H1 (cell line): ENCODE data around the gene CTPS1. TPM values are rescaled to one million over a fixed set of nuclear protein-coding genes. Genes with fewer than 3 reads are reported as not detected.

Experiments used
- CTCF ChIA-PET: fragments of 300-600 bp; sonication (Branson Sonifier 250); formaldehyde crosslinking; loops from one replicate; lab custom pipeline; 2021; ENCODE audit not compliant: partially characterized antibody; lab: Charles Lee
- POLR2A ChIA-PET: fragments of 300-600 bp; sonication (Branson Sonifier 250); formaldehyde crosslinking; loops from one replicate; lab custom pipeline; 2021; ENCODE audit warnings: inconsistent platforms; ENCODE audit not compliant: partially characterized antibody; lab: Charles Lee
- DNase-seq, 2 experiments: peaks; one replicate each; pipeline versions ENCODE4 v3.0.0 to v3.0.0-alpha.2; 2010 to 2022; ENCODE audit warnings: low spot score in 2 of 2, low read depth in 1 of 2, mixed read lengths in 1 of 2
- FAIRE-seq: peaks from 2 replicates; lab custom pipeline; 2011; peaks lifted over from hg19 to GRCh38; lab: Jason Lieb, UNC
- H2AFZ ChIP-seq: 2 replicates; pipeline ENCODE4 v1.8.1; 2012; ENCODE audit warnings: low read length, inconsistent platforms
- H2AK5ac ChIP-seq: 2 replicates; pipeline ENCODE4 v1.6.1; 2013; ENCODE audit warnings: low read depth, low read length
- H2BK120ac ChIP-seq: replicated peaks from 2 replicates; pipeline ENCODE3; 2013; ENCODE audit warnings: low read depth, low read length, inconsistent platforms
- H2BK12ac ChIP-seq: 2 replicates; pipeline ENCODE4 v1.6.1; 2013; ENCODE audit warnings: low read depth, low read length
- H2BK15ac ChIP-seq: 2 replicates; pipeline ENCODE4 v1.6.1; 2013; ENCODE audit warnings: low read length
- H2BK20ac ChIP-seq: 2 replicates; pipeline ENCODE4 v1.6.1; 2013; ENCODE audit warnings: low read length
- H2BK5ac ChIP-seq: 2 replicates; pipeline ENCODE4 v1.6.1; 2013; ENCODE audit warnings: low read depth, low read length
- H3K14ac ChIP-seq: 2 replicates; pipeline ENCODE4 v1.6.1; 2013; ENCODE audit warnings: inconsistent platforms; ENCODE audit not compliant: insufficient read length
- H3K18ac ChIP-seq: 2 replicates; pipeline ENCODE4 v1.6.1; 2013; ENCODE audit warnings: low read length; ENCODE audit errors: extremely low read depth
- H3K23ac ChIP-seq: 2 replicates; pipeline ENCODE4 v1.6.1; 2013; ENCODE audit warnings: inconsistent platforms; ENCODE audit not compliant: insufficient read length
- H3K23me2 ChIP-seq: 2 replicates; pipeline ENCODE4 v1.6.1; 2013; ENCODE audit warnings: low read depth, low read length
- H3K27ac ChIP-seq: 2 replicates; pipeline ENCODE4 v1.6.1; 2011; ENCODE audit warnings: low read depth, low read length, inconsistent platforms
- H3K27me3 ChIP-seq, 4 experiments: replicated peaks in 1 of 4; 1 replicate in 1 of 4; 2 replicates in 3 of 4; pipeline versions ENCODE4 v1.6.1 to v1.8.1; 2011 to 2013; ENCODE audit warnings: low read length in 3 of 4, mild to moderate bottlenecking in 3 of 4, inconsistent platforms in 2 of 4, mixed read lengths in 2 of 4, moderate library complexity in 1 of 4; ENCODE audit not compliant: control insufficient read depth in 3 of 4, insufficient read depth in 3 of 4; ENCODE audit errors: extremely low read depth in 1 of 4
- H3K36me3 ChIP-seq, 4 experiments: 2 replicates each; pipeline versions ENCODE4 v1.6.1 to v1.8.1; 2011 to 2013; ENCODE audit warnings: mild to moderate bottlenecking in 4 of 4, low read length in 3 of 4, moderate library complexity in 2 of 4, control low read depth in 1 of 4, inconsistent platforms in 1 of 4; ENCODE audit not compliant: insufficient read depth in 4 of 4, control insufficient read depth in 2 of 4
- H3K4ac ChIP-seq: replicated peaks from 2 replicates; pipeline ENCODE3; 2013; ENCODE audit warnings: low read length, low read depth, mixed read lengths, inconsistent platforms; ENCODE audit not compliant: insufficient read length
- H3K4me1 ChIP-seq, 4 experiments: replicated peaks in 1 of 4; 1 replicate in 1 of 4; 2 replicates in 3 of 4; pipeline versions ENCODE4 v1.6.1 to v1.8.1; 2011 to 2013; ENCODE audit warnings: low read length in 3 of 4, inconsistent platforms in 2 of 4, mixed read lengths in 1 of 4; ENCODE audit not compliant: insufficient read depth in 4 of 4, control insufficient read depth in 3 of 4
- H3K4me2 ChIP-seq, 2 experiments: 2 replicates each; pipeline versions ENCODE4 v1.6.1 to v1.8.1; 2011 to 2013; ENCODE audit warnings: low read depth in 2 of 2, low read length in 2 of 2, control low read depth in 1 of 2, inconsistent platforms in 1 of 2, mild to moderate bottlenecking in 1 of 2; ENCODE audit not compliant: insufficient read depth in 1 of 2
- H3K4me3 ChIP-seq, 4 experiments: fragments of 200-600, 300-600 bp in 1 of 4; sonication (generic), shearing (Covaris generic), sonication (Bioruptor Twin) in 1 of 4; 2 replicates each; pipeline versions ENCODE4 v1.5.1 to v1.8.1; 2011 to 2016; ENCODE audit warnings: low read length in 4 of 4, low read depth in 3 of 4, control low read depth in 2 of 4, inconsistent platforms in 2 of 4, mild to moderate bottlenecking in 2 of 4, mixed read lengths in 1 of 4, moderate library complexity in 1 of 4; ENCODE audit not compliant: insufficient read depth in 2 of 4; ENCODE audit errors: extremely low read depth in 1 of 4
- H3K56ac ChIP-seq: replicated peaks from 2 replicates; pipeline ENCODE3; 2013; ENCODE audit warnings: low read depth, mild to moderate bottlenecking, mixed read lengths, low read length, inconsistent platforms; ENCODE audit not compliant: insufficient read length
- H3K79me1 ChIP-seq: 2 replicates; pipeline ENCODE4 v1.6.1; 2013; ENCODE audit warnings: low read depth, low read length, control low read depth
- H3K79me2 ChIP-seq, 2 experiments: 2 replicates each; pipeline versions ENCODE4 v1.6.1 to v1.8.1; 2012 to 2013; ENCODE audit warnings: low read length in 2 of 2, mild to moderate bottlenecking in 2 of 2, inconsistent platforms in 1 of 2; ENCODE audit not compliant: insufficient read depth in 2 of 2, control insufficient read depth in 1 of 2
- H3K9ac ChIP-seq, 4 experiments: replicated peaks in 1 of 4; 1 replicate in 1 of 4; 2 replicates in 3 of 4; pipeline versions ENCODE4 v1.6.1 to v1.8.1; 2011 to 2013; ENCODE audit warnings: low read depth in 3 of 4, low read length in 3 of 4, control low read depth in 2 of 4, mild to moderate bottlenecking in 2 of 4, moderate library complexity in 2 of 4, inconsistent platforms in 1 of 4; ENCODE audit errors: extremely low read depth in 1 of 4
- H3K9me3 ChIP-seq, 2 experiments: 2 replicates each; pipeline versions ENCODE4 v1.6.1 to v1.8.1; 2012 to 2013; ENCODE audit warnings: mild to moderate bottlenecking in 2 of 2, moderate library complexity in 2 of 2, control low read depth in 1 of 2, inconsistent platforms in 1 of 2, low read depth in 1 of 2, low read length in 1 of 2, mixed read lengths in 1 of 2; ENCODE audit not compliant: insufficient read depth in 2 of 2
- H4K20me1 ChIP-seq, 2 experiments: replicated peaks in 1 of 2; 2 replicates each; pipeline versions ENCODE3 to v1.8.1; 2011 to 2013; ENCODE audit warnings: inconsistent platforms in 2 of 2, low read length in 2 of 2, mild to moderate bottlenecking in 1 of 2; ENCODE audit not compliant: insufficient read depth in 2 of 2, control insufficient read depth in 1 of 2
- H4K5ac ChIP-seq: 2 replicates; pipeline ENCODE4 v1.6.1; 2013; ENCODE audit warnings: low read length, low read depth, mixed read lengths, inconsistent platforms; ENCODE audit not compliant: insufficient read length
- H4K8ac ChIP-seq: 2 replicates; pipeline ENCODE4 v1.8.0; 2013; ENCODE audit warnings: mild to moderate bottlenecking, moderate library complexity, low read length, inconsistent platforms; ENCODE audit not compliant: insufficient read depth; ENCODE audit errors: extremely low read depth
- H4K91ac ChIP-seq: replicated peaks from 2 replicates; pipeline ENCODE3; 2013; ENCODE audit warnings: low read length, mixed read lengths, inconsistent platforms; ENCODE audit not compliant: insufficient read length
- CHD2 ChIP-seq: IDR thresholded peaks from 2 replicates; pipeline ENCODE4 v1.6.1; 2012; ENCODE audit warnings: low read length, improper control_type of control experiment
- E2F6 ChIP-seq: IDR thresholded peaks from 2 replicates; pipeline ENCODE4 v1.6.1; 2012; ENCODE audit warnings: inconsistent platforms
- EGR1 ChIP-seq: IDR thresholded peaks from 2 replicates; pipeline ENCODE4 v1.6.1; 2011; ENCODE audit warnings: low read depth, low read length, borderline replicate concordance
- JUND ChIP-seq: IDR thresholded peaks from 2 replicates; pipeline ENCODE4 v1.6.1; 2011; ENCODE audit warnings: mild to moderate bottlenecking, improper control_type of control experiment, low read length
- POLR2A ChIP-seq, 2 experiments: IDR thresholded peaks; 1 replicate in 1 of 2; 2 replicates in 1 of 2; pipeline ENCODE4 v1.6.1; 2011; ENCODE audit warnings: low read depth in 2 of 2, low read length in 2 of 2, mild to moderate bottlenecking in 2 of 2; ENCODE audit errors: control extremely low read depth in 1 of 2
- YY1 ChIP-seq: IDR thresholded peaks from 2 replicates; pipeline ENCODE4 v1.6.1; 2011; ENCODE audit warnings: low read depth, mild to moderate bottlenecking, low read length
- WGBS, 2 experiments: shearing (Covaris generic) in 1 of 2; methylation state at CpG; one replicate each; pipeline versions ENCODE4 v1.1.6 to v1.1.7; 2013 to 2015; ENCODE audit warnings: low lambda C conversion rate in 2 of 2, mixed read lengths in 2 of 2, inconsistent platforms in 1 of 2, low coverage in 1 of 2, missing lambda C conversion rate in 1 of 2; ENCODE audit not compliant: insufficient replicate concordance in 2 of 2, insufficient coverage in 1 of 2, insufficient read length in 1 of 2; ENCODE audit errors: extremely low coverage in 1 of 2, missing lambda C conversion rate in 1 of 2; 5-methylcytosine and 5-hydroxymethylcytosine counted together
- polyA plus RNA-seq, 7 experiments: library from polyadenylated mRNA; depleted of rRNA in 3 of 7; stranded (reverse) in 5 of 7; unstranded in 2 of 7; fragments of >200 nt in 5 of 7; fragments of 200-250 nt in 2 of 7; gene quantifications; 1 replicate in 5 of 7; 2 replicates in 1 of 7; 4 replicates in 1 of 7; pipeline versions ENCODE4 v1.2.1 to v1.2.3, GENCODE V29; 2011 to 2013; ENCODE audit warnings: missing spikeins in 2 of 7, mixed read lengths in 2 of 7
- total RNA-seq: library from RNA; stranded (reverse); fragmentation: NEBNext Ultra II Directional; extraction: Animal tissue kit (Norgen Biotek cat#: 25700); gene quantifications from 2 replicates; pipeline ENCODE4 v1.2.1, GENCODE V29; 2021

Gene CTPS1
- total and polyA plus RNA-seq, 2 of the 8 experiments (the other 6 are each of a cell fraction or from before 2014, with no cell fraction given) = 35.5 to 103 TPM

DNA sequence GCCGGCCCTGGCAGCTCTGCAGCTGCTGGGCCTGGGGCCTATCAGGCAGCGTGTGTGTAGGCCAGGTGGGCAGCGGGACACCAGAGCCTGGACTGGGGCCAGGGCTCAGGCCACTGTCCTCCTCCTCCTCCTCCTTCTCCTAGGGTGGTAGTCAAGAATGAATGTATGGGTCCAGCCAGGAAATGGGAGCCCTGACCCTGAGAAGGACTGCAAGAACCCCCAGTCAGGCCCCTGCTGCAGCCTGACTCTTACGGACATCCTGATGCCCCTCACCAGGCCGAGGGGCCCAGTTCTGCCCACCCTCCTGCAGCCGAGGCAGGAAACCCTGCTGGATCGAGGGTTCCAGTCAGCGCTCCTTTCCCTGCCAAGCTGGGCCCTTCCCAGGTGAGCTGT, 38.5 kb downstream of the CTPS1 start:
- Histone ChIP-seq H3K4me3 (no peak overlapping the region), H3K23me2 (no peaks in the 10 kb centered on the region), H3K23ac (no peak overlapping the region), H4K8ac (peak overlapping the region; percentile 53; the same call in 1 of the 2 replicates), H3K79me2 (no peaks in the 10 kb centered on the region), H3K36me3 (peaks cover 2 to 36% (median 22%) of the 10 kb centered on the region in 4 experiments; a peak in 6 of 8 replicates), H3K27ac (no peak overlapping the region), H3K27me3 (peaks cover 0 to 4% (median 1%) of the 10 kb centered on the region in 4 experiments; a peak in 3 of 7 replicates), H3K18ac (no peak overlapping the region), H3K14ac (no peak overlapping the region), H3K9ac (no peak overlapping the region), H4K5ac (no peak overlapping the region), H2BK120ac (no peak overlapping the region), H3K56ac (no peak overlapping the region), H2BK5ac (no peak overlapping the region), H3K4me2 (no peak overlapping the region), H2BK20ac (no peak overlapping the region), H2AK5ac (no peak overlapping the region), H3K4me1 (peaks cover 0 to 7% (median 4%) of the 10 kb centered on the region in 4 experiments; a peak in 4 of 7 replicates), H3K9me3 (no peaks in the 10 kb centered on the region), H2BK15ac (no peak overlapping the region), H4K20me1 (peaks cover 10 to 11% of the 10 kb centered on the region in 2 experiments), H4K91ac (no peak overlapping the region), H2BK12ac (no peak overlapping the region), H3K79me1 (no peaks in the 10 kb centered on the region; the same call in 1 of the 2 replicates), H3K4ac (no peak overlapping the region), H2AFZ (no peak overlapping the region)
- no peak for FAIRE-seq
- WGBS, 2 experiments = 85% methylated on average over 8 of the region's 8 CpGs; no CpG with 5 or more reads in 1 of the 2 experiments
- POLR2A ChIA-PET = no interaction called here
- no peak for DNase-seq
- CTCF ChIA-PET = no interaction called here
- TF ChIP-seq E2F6 (no peak), EGR1 (no peak), CHD2 (no peak), JUND (no peak), POLR2A (IDR thresholded peaks at IDR 0.05; ENCODE audit: control extremely low read depth in 1 of 2, low read depth in 2 of 2, low read length in 2 of 2) (peak in 1 of 2 experiments; percentile 20; a peak in 1 of 3 replicates), YY1 (no peak)
